H1 (cell line): ENCODE data around the gene ERMARD. TPM values are rescaled to one million over a fixed set of nuclear protein-coding genes. Genes with fewer than 3 reads are reported as not detected.

Source experiments
- CTCF ChIA-PET: fragments of 300-600 bp; sonication (Branson Sonifier 250); formaldehyde crosslinking; loops from one replicate; lab custom pipeline; 2021; ENCODE audit not compliant: partially characterized antibody; lab: Charles Lee
- POLR2A ChIA-PET: fragments of 300-600 bp; sonication (Branson Sonifier 250); formaldehyde crosslinking; loops from one replicate; lab custom pipeline; 2021; ENCODE audit warnings: inconsistent platforms; ENCODE audit not compliant: partially characterized antibody; lab: Charles Lee
- DNase-seq, 2 experiments: peaks; one replicate each; pipeline versions ENCODE4 v3.0.0 to v3.0.0-alpha.2; 2010 to 2022; ENCODE audit warnings: low spot score in 2 of 2, low read depth in 1 of 2, mixed read lengths in 1 of 2
- FAIRE-seq: peaks from 2 replicates; lab custom pipeline; 2011; peaks lifted over from hg19 to GRCh38; lab: Jason Lieb, UNC
- H2AFZ ChIP-seq: 2 replicates; pipeline ENCODE4 v1.8.1; 2012; ENCODE audit warnings: low read length, inconsistent platforms
- H2AK5ac ChIP-seq: 2 replicates; pipeline ENCODE4 v1.6.1; 2013; ENCODE audit warnings: low read depth, low read length
- H2BK120ac ChIP-seq: replicated peaks from 2 replicates; pipeline ENCODE3; 2013; ENCODE audit warnings: low read depth, low read length, inconsistent platforms
- H2BK12ac ChIP-seq: 2 replicates; pipeline ENCODE4 v1.6.1; 2013; ENCODE audit warnings: low read depth, low read length
- H2BK15ac ChIP-seq: 2 replicates; pipeline ENCODE4 v1.6.1; 2013; ENCODE audit warnings: low read length
- H2BK20ac ChIP-seq: 2 replicates; pipeline ENCODE4 v1.6.1; 2013; ENCODE audit warnings: low read length
- H2BK5ac ChIP-seq: 2 replicates; pipeline ENCODE4 v1.6.1; 2013; ENCODE audit warnings: low read depth, low read length
- H3K14ac ChIP-seq: 2 replicates; pipeline ENCODE4 v1.6.1; 2013; ENCODE audit warnings: inconsistent platforms; ENCODE audit not compliant: insufficient read length
- H3K18ac ChIP-seq: 2 replicates; pipeline ENCODE4 v1.6.1; 2013; ENCODE audit warnings: low read length; ENCODE audit errors: extremely low read depth
- H3K23ac ChIP-seq: 2 replicates; pipeline ENCODE4 v1.6.1; 2013; ENCODE audit warnings: inconsistent platforms; ENCODE audit not compliant: insufficient read length
- H3K23me2 ChIP-seq: 2 replicates; pipeline ENCODE4 v1.6.1; 2013; ENCODE audit warnings: low read depth, low read length
- H3K27ac ChIP-seq: 2 replicates; pipeline ENCODE4 v1.6.1; 2011; ENCODE audit warnings: low read depth, low read length, inconsistent platforms
- H3K27me3 ChIP-seq, 4 experiments: replicated peaks in 1 of 4; 1 replicate in 1 of 4; 2 replicates in 3 of 4; pipeline versions ENCODE4 v1.6.1 to v1.8.1; 2011 to 2013; ENCODE audit warnings: low read length in 3 of 4, mild to moderate bottlenecking in 3 of 4, inconsistent platforms in 2 of 4, mixed read lengths in 2 of 4, moderate library complexity in 1 of 4; ENCODE audit not compliant: control insufficient read depth in 3 of 4, insufficient read depth in 3 of 4; ENCODE audit errors: extremely low read depth in 1 of 4
- H3K36me3 ChIP-seq, 4 experiments: 2 replicates each; pipeline versions ENCODE4 v1.6.1 to v1.8.1; 2011 to 2013; ENCODE audit warnings: mild to moderate bottlenecking in 4 of 4, low read length in 3 of 4, moderate library complexity in 2 of 4, control low read depth in 1 of 4, inconsistent platforms in 1 of 4; ENCODE audit not compliant: insufficient read depth in 4 of 4, control insufficient read depth in 2 of 4
- H3K4ac ChIP-seq: replicated peaks from 2 replicates; pipeline ENCODE3; 2013; ENCODE audit warnings: low read length, low read depth, mixed read lengths, inconsistent platforms; ENCODE audit not compliant: insufficient read length
- H3K4me1 ChIP-seq, 4 experiments: replicated peaks in 1 of 4; 1 replicate in 1 of 4; 2 replicates in 3 of 4; pipeline versions ENCODE4 v1.6.1 to v1.8.1; 2011 to 2013; ENCODE audit warnings: low read length in 3 of 4, inconsistent platforms in 2 of 4, mixed read lengths in 1 of 4; ENCODE audit not compliant: insufficient read depth in 4 of 4, control insufficient read depth in 3 of 4
- H3K4me2 ChIP-seq, 2 experiments: 2 replicates each; pipeline versions ENCODE4 v1.6.1 to v1.8.1; 2011 to 2013; ENCODE audit warnings: low read depth in 2 of 2, low read length in 2 of 2, control low read depth in 1 of 2, inconsistent platforms in 1 of 2, mild to moderate bottlenecking in 1 of 2; ENCODE audit not compliant: insufficient read depth in 1 of 2
- H3K4me3 ChIP-seq, 4 experiments: fragments of 200-600, 300-600 bp in 1 of 4; sonication (generic), shearing (Covaris generic), sonication (Bioruptor Twin) in 1 of 4; 2 replicates each; pipeline versions ENCODE4 v1.5.1 to v1.8.1; 2011 to 2016; ENCODE audit warnings: low read length in 4 of 4, low read depth in 3 of 4, control low read depth in 2 of 4, inconsistent platforms in 2 of 4, mild to moderate bottlenecking in 2 of 4, mixed read lengths in 1 of 4, moderate library complexity in 1 of 4; ENCODE audit not compliant: insufficient read depth in 2 of 4; ENCODE audit errors: extremely low read depth in 1 of 4
- H3K56ac ChIP-seq: replicated peaks from 2 replicates; pipeline ENCODE3; 2013; ENCODE audit warnings: low read depth, mild to moderate bottlenecking, mixed read lengths, low read length, inconsistent platforms; ENCODE audit not compliant: insufficient read length
- H3K79me1 ChIP-seq: 2 replicates; pipeline ENCODE4 v1.6.1; 2013; ENCODE audit warnings: low read depth, low read length, control low read depth
- H3K79me2 ChIP-seq, 2 experiments: 2 replicates each; pipeline versions ENCODE4 v1.6.1 to v1.8.1; 2012 to 2013; ENCODE audit warnings: low read length in 2 of 2, mild to moderate bottlenecking in 2 of 2, inconsistent platforms in 1 of 2; ENCODE audit not compliant: insufficient read depth in 2 of 2, control insufficient read depth in 1 of 2
- H3K9ac ChIP-seq, 4 experiments: replicated peaks in 1 of 4; 1 replicate in 1 of 4; 2 replicates in 3 of 4; pipeline versions ENCODE4 v1.6.1 to v1.8.1; 2011 to 2013; ENCODE audit warnings: low read depth in 3 of 4, low read length in 3 of 4, control low read depth in 2 of 4, mild to moderate bottlenecking in 2 of 4, moderate library complexity in 2 of 4, inconsistent platforms in 1 of 4; ENCODE audit errors: extremely low read depth in 1 of 4
- H3K9me3 ChIP-seq, 2 experiments: 2 replicates each; pipeline versions ENCODE4 v1.6.1 to v1.8.1; 2012 to 2013; ENCODE audit warnings: mild to moderate bottlenecking in 2 of 2, moderate library complexity in 2 of 2, control low read depth in 1 of 2, inconsistent platforms in 1 of 2, low read depth in 1 of 2, low read length in 1 of 2, mixed read lengths in 1 of 2; ENCODE audit not compliant: insufficient read depth in 2 of 2
- H4K20me1 ChIP-seq, 2 experiments: replicated peaks in 1 of 2; 2 replicates each; pipeline versions ENCODE3 to v1.8.1; 2011 to 2013; ENCODE audit warnings: inconsistent platforms in 2 of 2, low read length in 2 of 2, mild to moderate bottlenecking in 1 of 2; ENCODE audit not compliant: insufficient read depth in 2 of 2, control insufficient read depth in 1 of 2
- H4K5ac ChIP-seq: 2 replicates; pipeline ENCODE4 v1.6.1; 2013; ENCODE audit warnings: low read length, low read depth, mixed read lengths, inconsistent platforms; ENCODE audit not compliant: insufficient read length
- H4K8ac ChIP-seq: 2 replicates; pipeline ENCODE4 v1.8.0; 2013; ENCODE audit warnings: mild to moderate bottlenecking, moderate library complexity, low read length, inconsistent platforms; ENCODE audit not compliant: insufficient read depth; ENCODE audit errors: extremely low read depth
- H4K91ac ChIP-seq: replicated peaks from 2 replicates; pipeline ENCODE3; 2013; ENCODE audit warnings: low read length, mixed read lengths, inconsistent platforms; ENCODE audit not compliant: insufficient read length
- JUND ChIP-seq: IDR thresholded peaks from 2 replicates; pipeline ENCODE4 v1.6.1; 2011; ENCODE audit warnings: mild to moderate bottlenecking, improper control_type of control experiment, low read length
- TBP ChIP-seq: IDR thresholded peaks from 2 replicates; pipeline ENCODE4 v1.6.1; 2011; ENCODE audit warnings: low read depth, low read length, improper control_type of control experiment
- YY1 ChIP-seq: IDR thresholded peaks from 2 replicates; pipeline ENCODE4 v1.6.1; 2011; ENCODE audit warnings: low read depth, mild to moderate bottlenecking, low read length
- WGBS, 2 experiments: shearing (Covaris generic) in 1 of 2; methylation state at CpG; one replicate each; pipeline versions ENCODE4 v1.1.6 to v1.1.7; 2013 to 2015; ENCODE audit warnings: low lambda C conversion rate in 2 of 2, mixed read lengths in 2 of 2, inconsistent platforms in 1 of 2, low coverage in 1 of 2, missing lambda C conversion rate in 1 of 2; ENCODE audit not compliant: insufficient replicate concordance in 2 of 2, insufficient coverage in 1 of 2, insufficient read length in 1 of 2; ENCODE audit errors: extremely low coverage in 1 of 2, missing lambda C conversion rate in 1 of 2; 5-methylcytosine and 5-hydroxymethylcytosine counted together
- polyA plus RNA-seq, 7 experiments: library from polyadenylated mRNA; depleted of rRNA in 3 of 7; stranded (reverse) in 5 of 7; unstranded in 2 of 7; fragments of >200 nt in 5 of 7; fragments of 200-250 nt in 2 of 7; gene quantifications; 1 replicate in 5 of 7; 2 replicates in 1 of 7; 4 replicates in 1 of 7; pipeline versions ENCODE4 v1.2.1 to v1.2.3, GENCODE V29; 2011 to 2013; ENCODE audit warnings: missing spikeins in 2 of 7, mixed read lengths in 2 of 7
- total RNA-seq: library from RNA; stranded (reverse); fragmentation: NEBNext Ultra II Directional; extraction: Animal tissue kit (Norgen Biotek cat#: 25700); gene quantifications from 2 replicates; pipeline ENCODE4 v1.2.1, GENCODE V29; 2021

The ERMARD gene
- total and polyA plus RNA-seq, 2 of the 8 experiments (the other 6 are each of a cell fraction or from before 2014, with no cell fraction given), result 12.2 to 25.6 TPM

DNA sequence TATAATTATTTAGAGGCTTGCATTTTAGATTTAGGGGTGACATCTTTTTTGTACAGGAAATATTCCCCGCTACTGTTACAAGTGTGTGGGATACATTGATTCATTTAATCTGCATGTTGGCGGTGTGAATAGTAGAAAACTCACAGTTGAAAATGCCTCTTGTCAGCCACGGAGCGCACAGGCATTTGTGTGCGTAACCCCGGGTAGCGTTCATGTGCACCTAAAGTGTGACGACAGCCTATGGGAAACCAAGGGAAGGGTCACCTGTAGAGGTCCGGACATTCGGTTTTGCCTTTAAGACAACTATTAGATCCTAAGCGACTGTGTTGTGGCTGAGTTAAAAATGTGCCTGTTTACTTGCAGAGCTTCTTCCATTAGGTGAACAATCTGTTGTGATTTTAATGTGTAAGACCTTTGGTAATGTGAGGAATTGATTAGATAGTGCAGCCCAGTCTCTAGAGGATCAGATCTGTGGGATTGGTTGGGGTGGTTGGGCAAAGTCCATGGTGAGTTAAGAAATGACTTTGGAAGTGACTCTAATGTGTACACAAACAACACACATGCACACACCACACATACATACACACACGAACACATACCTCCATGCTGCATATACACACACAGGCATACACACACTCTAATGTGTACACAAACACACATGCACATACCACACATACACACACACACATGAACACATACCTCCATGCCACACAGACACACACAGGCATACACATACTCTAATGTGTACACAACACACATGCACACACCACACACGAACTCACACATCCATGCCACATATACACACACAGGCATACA, 15.7 kb downstream of the ERMARD start:
- no peak overlapping the region for H2AK5ac ChIP-seq
- no peak overlapping the region for H4K91ac ChIP-seq
- H3K9me3 ChIP-seq, result no peaks in the 10 kb centered on the region
- WGBS, 2 experiments, result 91% methylated on average over 13 of the region's 13 CpGs; no CpG with 5 or more reads in 1 of the 2 experiments
- CTCF ChIA-PET, result interaction anchor here (1.1 kb wide), 1 partner anchor 12 kb away, joined by 4 read pairs; no protein-coding TSS in a partner anchor
- no peak overlapping the region for H3K4me3 ChIP-seq
- H3K79me1 ChIP-seq, result no peaks in the 10 kb centered on the region
- H2BK20ac ChIP-seq, result no peak overlapping the region
- H3K56ac ChIP-seq, result peak overlapping the region; percentile 33
- H2BK5ac ChIP-seq, result no peak overlapping the region
- no peak overlapping the region for H4K8ac ChIP-seq
- H3K4me2 ChIP-seq, result no peak overlapping the region
- H3K36me3 ChIP-seq, result peaks cover 0 to 12% (median 1%) of the 10 kb centered on the region in 4 experiments; a peak in 3 of 8 replicates
- H3K4me1 ChIP-seq, result 0 out of 7 replicates have a peak, but pooled peaks cover 0 to 4% (median 0%) of the 10 kb centered on the region in 4 experiments
- no peak overlapping the region for H3K4ac ChIP-seq
- H3K18ac ChIP-seq, result no peak overlapping the region
- H2BK12ac ChIP-seq, result no peak overlapping the region
- H3K23me2 ChIP-seq, result peaks cover 2% of the 10 kb centered on the region; the same call in 1 of the 2 replicates
- no peak overlapping the region for H3K27ac ChIP-seq
- no peak overlapping the region for H3K14ac ChIP-seq
- H2AFZ ChIP-seq, result no peak overlapping the region
- no peaks in the 10 kb centered on the region for H3K27me3 ChIP-seq
- H3K23ac ChIP-seq, result no peak overlapping the region
- H2BK15ac ChIP-seq, result no peak overlapping the region
- no peak overlapping the region for H3K9ac ChIP-seq
- no peak overlapping the region for H2BK120ac ChIP-seq
- TF ChIP-seq TBP (no peak), YY1 (no peak), JUND (no peak)
- no peaks in the 10 kb centered on the region; a peak in 1 of 4 replicates for H3K79me2 ChIP-seq
- peaks cover 2 to 3% of the 10 kb centered on the region in 2 experiments for H4K20me1 ChIP-seq
- DNase-seq, result no peak
- no peak overlapping the region for H4K5ac ChIP-seq
- POLR2A ChIA-PET, result interaction anchor here (0.7 to 2.1 kb wide), 2 partner anchors 16 to 32 kb away, joined by 3 to 8 read pairs; partner anchors contain the start of genes DYNLT2 and ERMARD
- no peak for FAIRE-seq
